ENCODE data around the gene GNAI2.

- no peak for TF ChIP-seq CTCF (conservative IDR thresholded peaks at IDR 0.05 in 1 of 2, IDR thresholded peaks at IDR 0.05 in 1 of 2; ENCODE audit: extremely low read depth in 1 of 2, insufficient read depth in 1 of 2, low read depth in 1 of 2, low read length in 2 of 2)
- TF ChIP-seq EZH2 (IDR thresholded peaks at IDR 0.05; ENCODE audit: borderline replicate concordance, low read length), result no peak
Observed at GRCh38 chr3:50195501-50196252, 40.3 kb upstream of the GNAI2 start.

Data from mammary epithelial cell (primary cell).